ENCODE measurements around the gene CTTNBP2.

The CTTNBP2 gene

DNA sequence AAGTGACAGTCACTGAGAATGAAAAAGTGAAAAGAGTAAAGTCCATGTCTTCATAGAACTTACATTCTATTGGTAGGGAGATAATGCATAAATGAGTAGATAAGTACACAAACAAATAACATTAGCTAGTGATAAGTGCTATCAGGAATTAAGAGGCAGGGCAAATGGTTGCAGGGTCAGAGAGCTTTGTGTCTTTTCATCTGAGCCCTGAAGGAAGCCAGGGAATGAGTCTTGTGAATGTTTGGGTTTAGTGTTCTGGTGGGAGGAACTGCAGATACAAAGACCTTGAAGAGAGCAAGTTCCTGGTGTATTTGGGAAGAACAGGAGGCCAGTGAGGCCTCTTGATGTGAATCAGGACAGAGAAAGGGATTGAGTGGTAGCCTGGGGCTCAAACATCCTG, 183.8 kb downstream of the CTTNBP2 start:
- TF ChIP-seq, protein P1, sequence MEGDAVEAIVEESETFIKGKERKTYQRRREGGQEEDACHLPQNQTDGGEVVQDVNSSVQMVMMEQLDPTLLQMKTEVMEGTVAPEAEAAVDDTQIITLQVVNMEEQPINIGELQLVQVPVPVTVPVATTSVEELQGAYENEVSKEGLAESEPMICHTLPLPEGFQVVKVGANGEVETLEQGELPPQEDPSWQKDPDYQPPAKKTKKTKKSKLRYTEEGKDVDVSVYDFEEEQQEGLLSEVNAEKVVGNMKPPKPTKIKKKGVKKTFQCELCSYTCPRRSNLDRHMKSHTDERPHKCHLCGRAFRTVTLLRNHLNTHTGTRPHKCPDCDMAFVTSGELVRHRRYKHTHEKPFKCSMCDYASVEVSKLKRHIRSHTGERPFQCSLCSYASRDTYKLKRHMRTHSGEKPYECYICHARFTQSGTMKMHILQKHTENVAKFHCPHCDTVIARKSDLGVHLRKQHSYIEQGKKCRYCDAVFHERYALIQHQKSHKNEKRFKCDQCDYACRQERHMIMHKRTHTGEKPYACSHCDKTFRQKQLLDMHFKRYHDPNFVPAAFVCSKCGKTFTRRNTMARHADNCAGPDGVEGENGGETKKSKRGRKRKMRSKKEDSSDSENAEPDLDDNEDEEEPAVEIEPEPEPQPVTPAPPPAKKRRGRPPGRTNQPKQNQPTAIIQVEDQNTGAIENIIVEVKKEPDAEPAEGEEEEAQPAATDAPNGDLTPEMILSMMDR (IDR thresholded peaks at IDR 0.05; ENCODE audit: insufficient read depth, low read depth, low read length, missing control alignments), result no peak
- H3K4me3 ChIP-seq (ENCODE audit: low read length), result no peak overlapping the region
- no peak for DNase-seq (ENCODE audit: low read depth)

DNA sequence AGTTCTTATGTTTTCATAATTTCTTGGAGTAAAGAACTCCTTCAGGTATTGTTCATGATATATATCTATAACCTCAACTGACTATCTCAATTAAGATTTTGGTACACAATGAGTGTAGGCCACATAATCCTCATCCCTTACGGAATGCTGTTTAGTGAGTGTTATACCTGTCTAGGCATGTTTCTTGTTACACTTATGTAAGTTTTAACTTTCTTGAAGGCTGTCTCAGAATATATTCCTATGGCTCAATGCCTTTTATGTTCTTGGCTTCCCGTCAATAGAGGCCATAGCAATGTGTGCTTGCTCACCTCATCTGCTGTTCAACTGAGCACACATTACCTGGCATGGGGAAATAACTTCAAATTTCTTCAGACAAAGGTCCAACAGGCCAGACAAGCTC, 185.1 kb downstream of the CTTNBP2 start:
- TF ChIP-seq, protein P1 (IDR thresholded peaks at IDR 0.05; ENCODE audit: insufficient read depth, low read depth, low read length, missing control alignments), result no peak
- H3K4me3 ChIP-seq (ENCODE audit: low read length), result no peak overlapping the region

DNA sequence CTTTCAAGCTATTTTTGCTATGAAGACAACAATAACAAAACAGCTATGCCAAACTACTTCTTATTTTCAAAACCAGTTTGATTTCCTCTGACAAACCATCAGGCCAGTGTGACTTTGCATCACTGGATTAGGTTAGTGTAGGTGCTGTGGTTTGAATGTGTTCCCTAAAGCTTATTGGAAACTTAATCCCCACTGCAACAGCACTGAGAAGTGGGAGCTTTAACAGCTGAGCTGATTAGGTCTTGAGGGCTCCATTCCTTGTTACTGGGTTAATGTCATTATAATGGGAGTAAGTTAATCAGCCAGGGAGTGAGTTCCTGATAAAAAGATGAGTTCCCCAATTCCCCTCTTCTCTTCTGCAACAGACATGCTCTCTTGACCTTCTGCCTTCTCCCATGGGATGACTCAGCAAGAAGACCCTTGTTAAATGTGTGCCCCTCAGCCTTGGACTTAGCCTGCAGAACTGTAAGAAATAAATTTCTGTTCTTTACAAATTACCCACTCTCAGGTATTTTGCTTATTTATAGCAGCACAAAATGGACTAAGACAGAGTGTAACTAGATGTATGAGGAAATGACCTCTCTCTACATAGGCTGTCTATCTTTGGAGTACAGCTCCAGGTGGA, 186.8 kb downstream of the CTTNBP2 start:
- peak; percentile 29 for DNase-seq (ENCODE audit: low read depth)
- TF ChIP-seq, protein P1 (IDR thresholded peaks at IDR 0.05; ENCODE audit: insufficient read depth, low read depth, low read length, missing control alignments), result no peak
- no peak overlapping the region for H3K4me3 ChIP-seq (ENCODE audit: low read length)

More for the DNA sequence above, 185.1 kb downstream of the CTTNBP2 start:
- peak; percentile 96 for DNase-seq (ENCODE audit: low read depth)

DNA sequence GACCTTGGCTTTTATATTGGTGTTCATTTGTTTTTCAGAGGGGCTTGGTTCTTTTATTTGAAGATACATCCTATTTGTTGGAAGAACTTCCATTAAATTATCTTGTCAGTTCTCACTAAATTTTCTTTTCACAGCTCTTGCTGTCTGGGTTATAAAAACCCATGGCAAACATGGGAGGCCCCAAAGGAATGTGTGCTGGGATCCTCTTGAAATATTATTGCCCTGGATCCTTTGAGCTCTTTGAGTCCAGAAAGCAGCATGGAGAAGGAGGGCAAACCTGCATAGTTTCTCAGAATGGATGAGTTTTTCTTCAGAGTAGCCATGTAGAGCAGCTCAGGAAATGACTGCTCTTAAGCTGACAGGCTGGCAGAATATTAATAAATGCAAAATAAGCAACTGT, 187.4 kb downstream of the CTTNBP2 start:
- no peak for DNase-seq (ENCODE audit: low read depth)
- TF ChIP-seq, protein P1 (IDR thresholded peaks at IDR 0.05; ENCODE audit: insufficient read depth, low read depth, low read length, missing control alignments), result no peak
- no peak overlapping the region for H3K4me3 ChIP-seq (ENCODE audit: low read length)

DNA sequence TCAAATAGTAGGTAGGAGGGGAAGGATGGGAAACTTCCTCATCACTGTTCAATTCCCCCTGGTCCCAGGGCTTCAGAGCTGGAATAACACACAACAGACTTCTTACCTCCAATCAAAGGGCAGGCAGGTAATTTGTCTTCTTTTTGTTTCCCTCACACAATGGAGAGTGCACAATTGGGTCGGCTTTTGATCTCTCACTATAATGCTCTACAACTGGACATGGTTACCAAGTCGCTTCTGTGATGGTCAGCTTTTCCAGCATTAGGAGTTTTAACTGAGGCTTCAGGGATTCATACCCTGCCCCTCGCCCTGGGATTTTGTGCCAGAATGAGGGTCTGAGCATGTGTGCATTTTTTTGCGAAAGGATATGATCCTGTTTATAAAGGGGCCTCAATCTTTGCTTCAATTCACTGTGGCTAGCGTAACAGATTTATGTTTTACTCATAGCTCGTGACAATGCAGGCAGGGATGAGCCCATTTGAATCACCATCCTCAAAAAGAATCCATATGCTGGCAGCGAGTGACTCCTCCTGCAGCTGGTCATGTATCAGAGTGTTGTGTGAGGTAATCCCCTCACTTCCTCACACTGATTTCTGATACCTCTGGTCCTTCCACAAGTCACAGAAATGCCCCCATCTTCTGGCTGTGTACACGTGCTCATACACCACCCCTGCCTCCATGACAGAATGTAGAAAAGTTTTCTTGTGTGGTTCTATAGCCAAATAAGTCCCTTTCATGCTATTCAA, 189.6 kb downstream of the CTTNBP2 start:
- peak; percentile 54 for DNase-seq (ENCODE audit: low read depth)
- H3K4me3 ChIP-seq (ENCODE audit: low read length), result no peak overlapping the region
- TF ChIP-seq, protein P1 (IDR thresholded peaks at IDR 0.05; ENCODE audit: insufficient read depth, low read depth, low read length, missing control alignments), result no peak

DNA sequence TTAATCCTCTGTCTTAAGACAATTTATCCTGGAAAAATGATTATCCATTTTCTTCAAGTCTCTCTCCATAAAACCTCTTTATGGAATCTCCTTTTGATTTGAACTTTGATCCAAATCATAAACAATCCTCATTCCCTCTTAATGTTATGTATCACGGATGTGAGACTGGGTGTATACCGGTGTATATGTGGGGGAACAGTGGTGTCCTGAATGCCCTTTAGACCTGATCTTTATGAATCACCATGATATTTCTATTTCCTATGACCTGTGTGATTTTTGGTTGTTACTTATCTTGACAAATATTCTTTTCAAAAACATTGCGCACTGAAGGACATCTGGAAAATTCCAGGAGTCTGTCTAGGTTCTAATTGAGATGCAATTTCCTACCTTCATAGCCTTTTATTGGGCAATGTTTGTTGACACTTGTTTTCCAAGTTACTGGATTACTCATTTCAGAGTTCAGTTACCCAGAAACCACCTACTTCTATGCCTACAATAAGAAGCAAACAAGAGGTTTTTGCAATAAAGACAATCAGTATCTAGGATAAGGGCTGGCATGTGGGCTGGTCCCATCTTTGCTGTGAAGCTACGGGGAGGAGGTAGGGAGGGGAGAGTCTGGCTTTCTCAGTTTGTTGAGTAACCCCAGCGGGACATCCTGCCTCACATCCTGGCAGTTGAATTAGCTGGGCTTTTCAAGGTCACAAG, 190.4 kb downstream of the CTTNBP2 start:
- DNase-seq (ENCODE audit: low read depth), result peak; percentile 88
- no peak overlapping the region for H3K4me3 ChIP-seq (ENCODE audit: low read length)
- TF ChIP-seq, protein P1 (IDR thresholded peaks at IDR 0.05; ENCODE audit: insufficient read depth, low read depth, low read length, missing control alignments), result no peak

Measured in epithelial cell of esophagus (primary cell).